Stimulated activated CD8-positive, alpha-beta memory T cell treated with anti-CD3 and anti-CD28 coated beads, Interleukin-15, amount 100 ng/mL, for 1 hour (primary cell): ENCODE measurements around the gene CRBN.
A peak's percentile ranks its signal among the peaks of the same experiment; 100 is the strongest.

ENCODE experiments used
- DNase-seq: peaks from one replicate; pipeline ENCODE4 v3.0.0-alpha.2; 2020; ENCODE audit warnings: low read depth

The CRBN gene

GRCh38 chr3:3170998-3171397 is 8.5 kb downstream of the CRBN start:
- DNase-seq, result no peak

GRCh38 chr3:3165650-3166049 is 13.8 kb downstream of the CRBN start:
- no peak for DNase-seq

- no peak for DNase-seq
Observed at GRCh38 chr3:3165241-3165640, 14.2 kb downstream of the CRBN start.

GRCh38 chr3:3160826-3161225 is 18.7 kb downstream of the CRBN start:
- DNase-seq, result no peak

- no peak for DNase-seq
Observed at GRCh38 chr3:3157484-3157883, 22.0 kb downstream of the CRBN start.

GRCh38 chr3:3154879-3155610 is 24.4 kb downstream of the CRBN start:
- no peak for DNase-seq

- no peak for DNase-seq
Observed at GRCh38 chr3:3151513-3151912, 28.0 kb downstream of the CRBN start.

- DNase-seq, result no peak
Observed at GRCh38 chr3:3149560-3149959, 29.9 kb downstream of the CRBN start.

GRCh38 chr3:3145831-3146230 is 33.7 kb downstream of the CRBN start:
- DNase-seq, result no peak

- DNase-seq, result no peak
Observed at GRCh38 chr3:3141939-3142338, 37.6 kb downstream of the CRBN start.

GRCh38 chr3:3137526-3137925 is 42.0 kb downstream of the CRBN start:
- DNase-seq, result no peak

- DNase-seq, result no peak
Observed at GRCh38 chr3:3134750-3135448, 44.6 kb downstream of the CRBN start.

GRCh38 chr3:3133500-3133899 is 46.0 kb downstream of the CRBN start:
- DNase-seq, result no peak

- no peak for DNase-seq
Observed at GRCh38 chr3:3129579-3129978, 49.9 kb downstream of the CRBN start.

GRCh38 chr3:3127432-3128010 is 52.0 kb downstream of the CRBN start:
- DNase-seq, result no peak

GRCh38 chr3:3126477-3127431 is 52.7 kb downstream of the CRBN start, which contains the start of gene TRNT1:
TRNT1 (plus strand) TSS chr3:3126940; CDS start chr3:3129041, 2,101 bp downstream.
- DNase-seq, result peak; percentile 90

- DNase-seq, result no peak
Observed at GRCh38 chr3:3125977-3126376, 53.5 kb downstream of the CRBN start.

GRCh38 chr3:3119393-3119851 is 60.1 kb downstream of the CRBN start:
- DNase-seq, result no peak

- DNase-seq, result no peak
Observed at GRCh38 chr3:3117651-3118050, 61.8 kb downstream of the CRBN start.

GRCh38 chr3:3113042-3113709 is 66.3 kb downstream of the CRBN start:
- no peak for DNase-seq

GRCh38 chr3:3110749-3111361 is 68.6 kb downstream of the CRBN start:
- no peak for DNase-seq
